Measurements from ENCODE around the gene RYR2.

DNA sequence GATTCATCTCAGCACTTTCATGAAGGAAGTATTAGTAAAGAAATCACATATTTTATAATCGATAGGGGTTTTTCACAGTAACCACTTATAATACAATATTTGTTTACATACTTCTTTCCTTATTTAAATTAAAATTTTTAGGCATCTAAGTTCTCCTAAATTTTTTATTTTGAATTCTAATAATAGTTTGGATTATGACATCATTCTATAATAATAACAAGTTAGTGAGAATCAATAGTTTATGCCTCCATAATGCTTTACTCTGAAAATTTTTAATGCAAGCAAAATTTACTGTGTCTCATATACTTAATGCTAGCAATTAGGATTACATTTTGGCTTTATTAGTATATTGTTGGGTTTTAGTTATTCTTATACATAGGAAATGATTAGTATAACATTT is 596.6 kb downstream of the RYR2 start:
- TF ChIP-seq, protein P1, sequence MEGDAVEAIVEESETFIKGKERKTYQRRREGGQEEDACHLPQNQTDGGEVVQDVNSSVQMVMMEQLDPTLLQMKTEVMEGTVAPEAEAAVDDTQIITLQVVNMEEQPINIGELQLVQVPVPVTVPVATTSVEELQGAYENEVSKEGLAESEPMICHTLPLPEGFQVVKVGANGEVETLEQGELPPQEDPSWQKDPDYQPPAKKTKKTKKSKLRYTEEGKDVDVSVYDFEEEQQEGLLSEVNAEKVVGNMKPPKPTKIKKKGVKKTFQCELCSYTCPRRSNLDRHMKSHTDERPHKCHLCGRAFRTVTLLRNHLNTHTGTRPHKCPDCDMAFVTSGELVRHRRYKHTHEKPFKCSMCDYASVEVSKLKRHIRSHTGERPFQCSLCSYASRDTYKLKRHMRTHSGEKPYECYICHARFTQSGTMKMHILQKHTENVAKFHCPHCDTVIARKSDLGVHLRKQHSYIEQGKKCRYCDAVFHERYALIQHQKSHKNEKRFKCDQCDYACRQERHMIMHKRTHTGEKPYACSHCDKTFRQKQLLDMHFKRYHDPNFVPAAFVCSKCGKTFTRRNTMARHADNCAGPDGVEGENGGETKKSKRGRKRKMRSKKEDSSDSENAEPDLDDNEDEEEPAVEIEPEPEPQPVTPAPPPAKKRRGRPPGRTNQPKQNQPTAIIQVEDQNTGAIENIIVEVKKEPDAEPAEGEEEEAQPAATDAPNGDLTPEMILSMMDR (IDR thresholded peaks at IDR 0.05) = no peak
- no peak for TF ChIP-seq POLR2AphosphoS5 (IDR thresholded peaks at IDR 0.05)
- no peak for TF ChIP-seq POLR2A (IDR thresholded peaks at IDR 0.05)

All from breast epithelium (tissue), 3 donors.